ENCODE results near the gene NCK1. TPM values are rescaled to one million over a fixed set of nuclear protein-coding genes. Genes with fewer than 3 reads are reported as not detected.
A peak's percentile ranks its signal among the peaks of the same experiment; 100 is the strongest.

NCK1 gene
- total and polyA plus RNA-seq, 10 of the 15 experiments (the other 5 are each of a cell fraction or from before 2014, with no cell fraction given) = 15.6 to 33.4 (median 25.0) TPM

DNA sequence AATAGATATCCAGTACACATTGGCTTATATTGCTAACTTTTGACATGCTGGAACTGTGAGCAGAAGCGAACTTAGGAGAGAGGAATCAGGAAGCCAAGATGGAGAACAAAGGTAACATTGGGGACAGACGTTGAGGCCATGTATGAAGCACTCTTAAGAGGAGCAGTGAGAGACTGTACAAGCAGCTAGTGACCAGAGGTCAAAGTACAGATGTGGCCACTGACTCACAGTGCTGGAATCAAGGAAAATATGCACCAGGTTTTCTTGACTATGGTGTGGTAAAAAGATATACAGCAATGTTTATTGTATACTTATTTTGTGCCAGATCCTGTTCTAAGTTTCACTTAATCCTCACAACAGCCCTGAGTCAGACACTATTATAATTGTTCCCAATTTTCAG lies 93.8 kb downstream of the NCK1 start:
- ChIA-PET POLR2A (no interaction called here), CTCF (interaction anchor here (1.0 kb wide), 1 partner anchor 280 kb away, joined by 3 read pairs; no protein-coding TSS in a partner anchor), SMC1A (ENCODE audit: uncharacterized antibody, unreplicated experiment) (interaction anchor here (1.1 kb wide), 1 partner anchor 13 kb away, joined by 4 read pairs; no protein-coding TSS in a partner anchor), RAD21 (ENCODE audit: unreplicated experiment) (interaction anchor here (1.4 to 2.2 kb wide), 3 partner anchors 11 to 94 kb away, joined by 4 to 6 read pairs (median 5); partner anchors contain the start of gene NCK1)
- Histone ChIP-seq H3K9ac (ENCODE audit: control insufficient read depth, insufficient read depth, low read length) (no peak overlapping the region), H3K27ac (ENCODE audit: control insufficient read depth, insufficient read depth) (no peak overlapping the region), H3K36me3 (ENCODE audit: control insufficient read depth in 2 of 2, insufficient read depth in 2 of 2, low read length in 1 of 2) (no peaks in the 10 kb centered on the region), H4K20me1 (ENCODE audit: control insufficient read depth, insufficient read depth) (no peaks in the 10 kb centered on the region), H3K9me3 (replicated peaks; ENCODE audit: control insufficient read depth, insufficient read depth, low read length) (no peaks in the 10 kb centered on the region), H3K4me1 (ENCODE audit: control insufficient read depth, insufficient read depth, low read length) (no peaks in the 10 kb centered on the region), H2AFZ (ENCODE audit: control insufficient read depth, low read depth, low read length) (no peak overlapping the region), H3K79me2 (ENCODE audit: control insufficient read depth, insufficient read depth, low read length) (no peaks in the 10 kb centered on the region), H3K4me2 (ENCODE audit: control insufficient read depth, insufficient read depth) (no peak overlapping the region), H3K27me3 (replicated peaks in 1 of 2; ENCODE audit: control insufficient read depth in 2 of 2, insufficient read depth in 2 of 2, low read length in 1 of 2) (no peaks in the 10 kb centered on the region), H3K4me3 (no peak overlapping the region)
- in situ Hi-C loops (cut with MboI) (no loop called here), intact Hi-C loops (cut with micrococcal nuclease; ENCODE audit: unreplicated experiment) (no loop called here)
- DNase-seq (ENCODE audit: low read depth, low spot score) (no peak), ATAC-seq (peak; percentile 27; the same call in 2 of the 3 replicates), FAIRE-seq (no peak)
- no TSS peak for BruUV-seq (replicated peaks)
- TF ChIP-seq FOXM1 (IDR thresholded peaks at IDR 0.05; ENCODE audit: low read depth, low read length) (no peak), TCF3 (IDR thresholded peaks at IDR 0.05; ENCODE audit: borderline replicate concordance, insufficient read depth, low read depth, low read length) (no peak), KLF5 (IDR thresholded peaks at IDR 0.05; ENCODE audit: partially characterized antibody) (no peak), SMC3 (IDR thresholded peaks at IDR 0.05; ENCODE audit: borderline replicate concordance, low read length) (no peak), LARP7 (IDR thresholded peaks at IDR 0.05) (no peak), RB1 (IDR thresholded peaks at IDR 0.05; ENCODE audit: borderline replicate concordance) (no peak), YY1 (IDR thresholded peaks at IDR 0.05; ENCODE audit: low read depth, low read length) (no peak), SUZ12 (IDR thresholded peaks at IDR 0.05; ENCODE audit: unreplicated experiment) (no peak), PML (IDR thresholded peaks at IDR 0.05; ENCODE audit: low read length) (no peak), SMAD5 (IDR thresholded peaks at IDR 0.05; ENCODE audit: low read depth) (no peak), SIX5 (IDR thresholded peaks at IDR 0.05; ENCODE audit: low read depth, low read length, severe bottlenecking) (no peak), ESRRA (IDR thresholded peaks at IDR 0.05; ENCODE audit: low read length) (no peak), MYC (IDR thresholded peaks at IDR 0.05; ENCODE audit: insufficient read depth, insufficient read length, insufficient replicate concordance, low read length, severe bottlenecking) (no peak)
- TF ChIP-seq, protein P1, sequence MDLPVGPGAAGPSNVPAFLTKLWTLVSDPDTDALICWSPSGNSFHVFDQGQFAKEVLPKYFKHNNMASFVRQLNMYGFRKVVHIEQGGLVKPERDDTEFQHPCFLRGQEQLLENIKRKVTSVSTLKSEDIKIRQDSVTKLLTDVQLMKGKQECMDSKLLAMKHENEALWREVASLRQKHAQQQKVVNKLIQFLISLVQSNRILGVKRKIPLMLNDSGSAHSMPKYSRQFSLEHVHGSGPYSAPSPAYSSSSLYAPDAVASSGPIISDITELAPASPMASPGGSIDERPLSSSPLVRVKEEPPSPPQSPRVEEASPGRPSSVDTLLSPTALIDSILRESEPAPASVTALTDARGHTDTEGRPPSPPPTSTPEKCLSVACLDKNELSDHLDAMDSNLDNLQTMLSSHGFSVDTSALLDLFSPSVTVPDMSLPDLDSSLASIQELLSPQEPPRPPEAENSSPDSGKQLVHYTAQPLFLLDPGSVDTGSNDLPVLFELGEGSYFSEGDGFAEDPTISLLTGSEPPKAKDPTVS (IDR thresholded peaks at IDR 0.05; ENCODE audit: low read depth, low read length) = no peak
- TF ChIP-seq, protein P2, sequence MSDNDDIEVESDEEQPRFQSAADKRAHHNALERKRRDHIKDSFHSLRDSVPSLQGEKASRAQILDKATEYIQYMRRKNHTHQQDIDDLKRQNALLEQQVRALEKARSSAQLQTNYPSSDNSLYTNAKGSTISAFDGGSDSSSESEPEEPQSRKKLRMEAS (IDR thresholded peaks at IDR 0.05; ENCODE audit: low read depth, low read length) = no peak
- WGBS (ENCODE audit: insufficient coverage, insufficient replicate concordance, low lambda C conversion rate, missing lambda C conversion rate) = 68% methylated on average over 2 of the region's 2 CpGs

Measured in GM12878 (cell line).